DLD1 (cell line): ENCODE data around the gene RHOA.

Experiments used
- in situ Hi-C: cut with HindIII; loops from 2 replicates; pipeline ENCODE4 v1.10.0; 2017; ENCODE audit warnings: low sequenced_read_pairs

The RHOA gene

GRCh38 chr3:49411968-49412631, at the start of gene RHOA, which contains the start of gene TCTA:
Gene RHOA (minus strand): TSS chr3:49411976. CDS start chr3:49375589, 36,387 bp downstream.
Gene TCTA (plus strand): TSS chr3:49412423. CDS start chr3:49412427, 4 bp downstream.
- in situ Hi-C loops: no loop called here

GRCh38 chr3:49460956-49461355, 49.2 kb upstream of the RHOA start:
- in situ Hi-C loops: no loop called here

GRCh38 chr3:49460188-49460890, 48.6 kb upstream of the RHOA start:
- in situ Hi-C loops: no loop called here

GRCh38 chr3:49456466-49456865, 44.7 kb upstream of the RHOA start:
- in situ Hi-C loops: no loop called here

- in situ Hi-C loops: no loop called here
These were observed 43.3 kb upstream of the RHOA start for GRCh38 chr3:49454898-49455681.

- in situ Hi-C loops: no loop called here
These were observed 42.7 kb upstream of the RHOA start for GRCh38 chr3:49454458-49454857.

- in situ Hi-C loops: no loop called here
These were observed 41.8 kb upstream of the RHOA start for GRCh38 chr3:49453621-49454020.

- in situ Hi-C loops: no loop called here
These were observed 33.6 kb upstream of the RHOA start for GRCh38 chr3:49445391-49445790.

- in situ Hi-C loops: no loop called here
These were observed 23.0 kb upstream of the RHOA start for GRCh38 chr3:49434731-49435130.

- in situ Hi-C loops: no loop called here
These were observed 16.9 kb upstream of the RHOA start for GRCh38 chr3:49428752-49429080.

GRCh38 chr3:49427586-49427985, 15.8 kb upstream of the RHOA start:
- in situ Hi-C loops: no loop called here

GRCh38 chr3:49424816-49425215, 13.0 kb upstream of the RHOA start:
- in situ Hi-C loops: no loop called here

GRCh38 chr3:49422379-49423248, 10.8 kb upstream of the RHOA start, which contains the start of gene AMT:
Gene AMT (minus strand): TSS chr3:49422473. CDS start chr3:49422450, 23 bp downstream.
- in situ Hi-C loops: no loop called here

- in situ Hi-C loops: no loop called here
These were observed 10.2 kb upstream of the RHOA start for GRCh38 chr3:49421890-49422378.

GRCh38 chr3:49417516-49418120, 5.8 kb upstream of the RHOA start:
- in situ Hi-C loops: no loop called here

- in situ Hi-C loops: no loop called here
These were observed 5.1 kb upstream of the RHOA start for GRCh38 chr3:49416867-49417266.

GRCh38 chr3:49415931-49416601, 4.3 kb upstream of the RHOA start:
- in situ Hi-C loops: no loop called here

GRCh38 chr3:49414753-49415152, 3.0 kb upstream of the RHOA start:
- in situ Hi-C loops: no loop called here

GRCh38 chr3:49413338-49413734, 1.6 kb upstream of the RHOA start:
- in situ Hi-C loops: no loop called here
